Ovary (tissue), 9 donors: ENCODE results near the gene CPEB4. TPM values are rescaled to one million over a fixed set of nuclear protein-coding genes. Genes with fewer than 3 reads are reported as not detected.

Experiments
- DNase-seq, 5 donors: peaks; one replicate each; pipeline ENCODE4 v3.0.0-alpha.2; 2019 to 2020
- H3K27ac ChIP-seq, 2 donors: fragments of 200-600 bp; one replicate each; pipeline versions ENCODE4 v1.5.1 to v1.8.0; 2019 to 2022
- H3K27me3 ChIP-seq: fragments of 200-600 bp; one replicate; pipeline ENCODE4 v1.8.0; 2022
- H3K36me3 ChIP-seq: fragments of 200-600 bp; sonication (generic); one replicate; pipeline ENCODE4 v1.5.1; 2019
- H3K4me1 ChIP-seq: one replicate; pipeline ENCODE4 v1.8.1; 2013; ENCODE audit warnings: mild to moderate bottlenecking, moderate library complexity; ENCODE audit not compliant: insufficient read depth
- H3K4me3 ChIP-seq: fragments of 200-600 bp; sonication (generic); one replicate; pipeline ENCODE4 v1.5.1; 2017
- H3K9me3 ChIP-seq, 2 donors: fragments of 200-600 bp in 1 of 2; sonication (generic) in 1 of 2; one replicate each; pipeline versions ENCODE4 v1.5.1 to v1.8.1; 2013 to 2019; ENCODE audit warnings: mild to moderate bottlenecking in 1 of 2, moderate library complexity in 1 of 2
- EP300 ChIP-seq: sonication (generic); formaldehyde crosslinking; IDR thresholded peaks from one replicate; pipeline ENCODE4 v1.6.1; 2017; ENCODE audit warnings: antibody characterized with exemption
- POLR2A ChIP-seq: fragments of 450-650 bp; IDR thresholded peaks from one replicate; pipeline ENCODE4 v1.6.1; 2017; ENCODE audit warnings: antibody characterized with exemption, mild to moderate bottlenecking, moderate library complexity
- WGBS, 3 donors: extraction: QIAGEN DNeasy Blood & Tissue Kit in 1 of 3; methylation state at CpG; one replicate each; pipeline versions ENCODE4 v1.1.5 to v1.1.7; 2013 to 2017; 5-methylcytosine and 5-hydroxymethylcytosine counted together
- intact Hi-C, 4 donors: fragments of 100-400 bp; cut with DNase I; formaldehyde crosslinking; loops; one replicate each; pipeline versions ENCODE4 v1.11.0 to v1.15.1; 2022 to 2023
- polyA plus RNA-seq, 2 donors: library from polyadenylated mRNA; stranded (reverse); fragments of 200-250 nt in 1 of 2; fragments of 350-450 nt in 1 of 2; fragmentation: Illumina TruSeq in 1 of 2; extraction: RNeasy Lipid Tissue Mini Kit (QIAGEN cat#74804) in 1 of 2; gene quantifications; one replicate each; pipeline ENCODE4 v1.2.3, GENCODE V29; 2013 to 2014
- total RNA-seq, 7 donors: library from RNA; depleted of rRNA in 2 of 7; stranded (reverse); fragments of >200 nt in 2 of 7; fragmentation: NEBNext Ultra II Directional in 3 of 7; extraction: Animal tissue kit (Norgen Biotek cat#: 25700) in 3 of 7; gene quantifications; one replicate each; pipeline versions ENCODE4 v1.1.0 to v1.2.4, GENCODE V29; 2016 to 2023
- TF ChIP-seq, protein P1 (sequence below), 3 donors: fragments of 450-650 bp in 2 of 3; fragments of 200-600 bp in 1 of 3; IDR thresholded peaks; one replicate each; pipeline versions ENCODE4 v1.5.1 to v1.8.0; 2016 to 2022; ENCODE audit warnings: antibody characterized with exemption in 3 of 3, mild to moderate bottlenecking in 1 of 3
- donor health status: DM: no; HTN: no; CAD: no; lungs with moderate emphysema.
- donor health status: DM: no; HTN: no; CAD: no.
- donor health status: Bipolar disorder and iron deficiency.
- donor health status: DM: yes; HTN: yes; CAD: no.
- donor health status: DM: no; HTN: no; CAD: no.
- donor health status: DM: yes; HTN: yes; CAD: no.

Gene CPEB4
- total and polyA plus RNA-seq, 9 donors: 7.2 to 50.1 (median 23.2) TPM

DNA sequence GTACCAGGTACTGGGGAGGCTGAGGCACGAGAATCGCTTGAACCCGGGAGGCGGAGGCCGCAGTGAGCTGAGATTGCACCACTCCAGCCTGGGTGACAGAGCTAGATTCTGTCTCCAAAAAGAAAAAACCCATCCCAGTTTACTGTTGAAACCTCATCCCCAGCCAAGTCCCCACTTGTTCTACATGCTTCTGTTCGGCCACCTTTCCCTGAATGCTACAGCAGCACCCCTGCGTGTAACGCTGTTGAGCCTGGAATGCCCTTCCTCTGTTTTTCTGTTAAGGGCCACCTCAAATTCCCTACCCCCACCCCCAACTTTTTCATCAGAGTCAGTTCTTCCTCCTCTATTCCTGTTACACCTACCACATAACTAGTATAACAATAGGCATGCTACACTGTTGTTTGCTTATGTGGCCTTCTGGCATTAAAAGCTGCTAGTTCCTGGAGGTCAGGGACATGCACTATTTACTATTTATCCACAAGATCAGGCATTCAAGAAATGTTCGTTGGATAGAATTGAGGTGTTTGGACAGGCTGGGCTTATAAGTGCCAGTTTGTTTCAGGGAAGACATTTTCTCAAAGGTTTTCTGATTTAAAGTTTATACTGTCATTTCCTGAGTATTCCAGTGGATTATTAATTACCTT lies 53.7 kb downstream of the CPEB4 start:
- Histone ChIP-seq H3K4me1 (peaks cover 5% of the 10 kb centered on the region), H3K36me3 (no peaks in the 10 kb centered on the region), H3K27me3 (no peaks in the 10 kb centered on the region), H3K4me3 (no peak overlapping the region), H3K9me3 (no peaks in the 10 kb centered on the region), H3K27ac (no peak overlapping the region)
- DNase-seq: no peak
- intact Hi-C loops: no loop called here
- 85 to 87% (median 87%) methylated on average over 9 of the region's 9 CpGs for WGBS, 3 donors
- no peak for TF ChIP-seq EP300
- TF ChIP-seq POLR2A: no peak
- TF ChIP-seq, protein P1, sequence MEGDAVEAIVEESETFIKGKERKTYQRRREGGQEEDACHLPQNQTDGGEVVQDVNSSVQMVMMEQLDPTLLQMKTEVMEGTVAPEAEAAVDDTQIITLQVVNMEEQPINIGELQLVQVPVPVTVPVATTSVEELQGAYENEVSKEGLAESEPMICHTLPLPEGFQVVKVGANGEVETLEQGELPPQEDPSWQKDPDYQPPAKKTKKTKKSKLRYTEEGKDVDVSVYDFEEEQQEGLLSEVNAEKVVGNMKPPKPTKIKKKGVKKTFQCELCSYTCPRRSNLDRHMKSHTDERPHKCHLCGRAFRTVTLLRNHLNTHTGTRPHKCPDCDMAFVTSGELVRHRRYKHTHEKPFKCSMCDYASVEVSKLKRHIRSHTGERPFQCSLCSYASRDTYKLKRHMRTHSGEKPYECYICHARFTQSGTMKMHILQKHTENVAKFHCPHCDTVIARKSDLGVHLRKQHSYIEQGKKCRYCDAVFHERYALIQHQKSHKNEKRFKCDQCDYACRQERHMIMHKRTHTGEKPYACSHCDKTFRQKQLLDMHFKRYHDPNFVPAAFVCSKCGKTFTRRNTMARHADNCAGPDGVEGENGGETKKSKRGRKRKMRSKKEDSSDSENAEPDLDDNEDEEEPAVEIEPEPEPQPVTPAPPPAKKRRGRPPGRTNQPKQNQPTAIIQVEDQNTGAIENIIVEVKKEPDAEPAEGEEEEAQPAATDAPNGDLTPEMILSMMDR (IDR thresholded peaks at IDR 0.05): no peak

DNA sequence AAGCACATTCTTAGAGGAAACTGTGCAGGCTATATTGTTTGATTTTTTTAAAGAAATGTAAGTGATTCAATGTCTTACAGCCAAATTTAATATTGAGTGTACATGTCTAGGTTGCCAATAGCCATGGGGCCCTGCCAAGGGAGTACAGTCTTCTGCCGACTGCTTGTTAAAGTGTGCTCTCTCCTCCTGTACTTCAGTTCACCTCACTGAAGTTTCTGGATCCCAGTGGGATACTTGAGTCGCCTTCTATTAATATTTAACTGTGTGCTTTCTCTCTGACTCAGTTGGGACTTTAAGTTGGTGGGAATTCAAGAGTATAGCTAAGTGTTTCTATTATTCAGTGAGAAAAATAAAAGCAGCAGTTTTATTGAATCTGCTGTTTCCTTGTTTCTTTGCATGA lies 56.4 kb downstream of the CPEB4 start:
- Histone ChIP-seq H3K9me3 (no peaks in the 10 kb centered on the region), H3K4me3 (no peak overlapping the region), H3K27me3 (no peaks in the 10 kb centered on the region), H3K36me3 (no peaks in the 10 kb centered on the region), H3K27ac (no peak overlapping the region), H3K4me1 (peaks cover 5% of the 10 kb centered on the region)
- intact Hi-C loops: no loop called here
- 67 to 76% (median 74%) methylated on average over 2 of the region's 2 CpGs for WGBS, 3 donors
- no peak for DNase-seq
- TF ChIP-seq, protein P1 (IDR thresholded peaks at IDR 0.05): no peak
- TF ChIP-seq POLR2A: no peak
- no peak for TF ChIP-seq EP300

DNA sequence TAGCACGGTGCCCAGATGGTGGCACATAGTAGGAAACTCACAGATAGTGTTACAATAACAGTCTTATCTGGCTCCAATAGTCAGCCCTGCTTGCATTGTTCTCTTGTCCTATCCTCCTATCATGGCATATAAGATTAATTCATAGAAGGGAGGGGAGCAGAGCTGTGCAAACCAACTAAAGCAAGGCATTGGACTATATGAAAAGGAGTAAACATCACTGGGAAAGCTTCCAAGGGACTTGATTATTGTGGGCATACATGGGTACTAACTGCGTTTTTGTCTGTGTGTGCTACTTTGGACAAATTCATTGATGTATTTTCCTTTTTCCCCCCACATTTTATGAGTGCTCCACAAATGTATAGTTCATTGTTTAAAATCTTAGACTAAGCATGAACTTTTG lies 57.0 kb downstream of the CPEB4 start:
- TF ChIP-seq POLR2A: no peak
- TF ChIP-seq EP300: no peak
- TF ChIP-seq, protein P1 (IDR thresholded peaks at IDR 0.05): no peak
- 87 to 96% (median 92%) methylated on average over 2 of the region's 2 CpGs for WGBS, 3 donors
- Histone ChIP-seq H3K27ac (no peak overlapping the region), H3K9me3 (no peaks in the 10 kb centered on the region), H3K27me3 (no peaks in the 10 kb centered on the region), H3K36me3 (no peaks in the 10 kb centered on the region), H3K4me1 (peaks cover 5% of the 10 kb centered on the region), H3K4me3 (no peak overlapping the region)
- no peak for DNase-seq
- intact Hi-C loops: no loop called here

DNA sequence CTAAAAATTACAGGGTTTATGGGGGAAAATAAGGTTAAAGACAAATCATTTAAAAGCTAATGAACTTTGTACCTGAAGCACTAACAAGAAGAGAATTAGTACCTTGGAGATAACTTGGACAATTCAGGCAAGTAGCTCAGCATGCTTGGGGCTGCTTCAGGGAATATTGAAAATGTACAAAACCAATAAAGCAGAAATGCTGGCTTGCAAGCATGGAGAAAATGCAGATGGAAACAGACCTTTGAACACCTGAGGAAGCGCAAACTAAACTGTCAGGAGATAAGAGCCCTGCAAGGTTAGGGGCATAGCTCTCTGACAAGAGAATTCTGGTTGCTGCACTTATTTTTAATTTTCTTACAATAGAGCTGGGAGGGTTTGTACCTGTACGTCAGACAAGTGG lies 58.2 kb downstream of the CPEB4 start:
- no peaks in the 10 kb centered on the region for H3K36me3 ChIP-seq
- H3K27me3 ChIP-seq: no peaks in the 10 kb centered on the region
- 93 to 100% (median 97%) methylated on average over 2 of the region's 2 CpGs for WGBS, 3 donors

More for the DNA sequence above, 58.2 kb downstream of the CPEB4 start:
- Histone ChIP-seq H3K9me3 (no peaks in the 10 kb centered on the region), H3K27ac (no peak overlapping the region), H3K4me3 (no peak overlapping the region), H3K4me1 (peaks cover 5% of the 10 kb centered on the region)
- TF ChIP-seq EP300 (no peak), POLR2A (no peak)
- TF ChIP-seq, protein P1 (IDR thresholded peaks at IDR 0.05): no peak
- intact Hi-C loops: no loop called here
- DNase-seq: no peak
